GM12864 (cell line): ENCODE results near the gene ITPR1.

Source experiments
- DNase-seq: peaks from one replicate; pipeline ENCODE4 v3.0.0-alpha.2; 2011; ENCODE audit warnings: low read depth
- H3K4me3 ChIP-seq: 2 replicates; pipeline ENCODE4 v1.5.1; 2011; ENCODE audit warnings: mild to moderate bottlenecking, low read depth, low read length, control low read depth
- TF ChIP-seq, protein P1 (sequence below): IDR thresholded peaks from 2 replicates; pipeline ENCODE4 v1.5.1; 2011; ENCODE audit warnings: low read depth, mild to moderate bottlenecking, moderate library complexity, low read length, control low read depth, inconsistent platforms; ENCODE audit errors: missing control alignments

Gene ITPR1

GRCh38 chr3:4843619-4844018 is 350.5 kb downstream of the ITPR1 start:
- no peak overlapping the region for H3K4me3 ChIP-seq
- TF ChIP-seq, protein P1, sequence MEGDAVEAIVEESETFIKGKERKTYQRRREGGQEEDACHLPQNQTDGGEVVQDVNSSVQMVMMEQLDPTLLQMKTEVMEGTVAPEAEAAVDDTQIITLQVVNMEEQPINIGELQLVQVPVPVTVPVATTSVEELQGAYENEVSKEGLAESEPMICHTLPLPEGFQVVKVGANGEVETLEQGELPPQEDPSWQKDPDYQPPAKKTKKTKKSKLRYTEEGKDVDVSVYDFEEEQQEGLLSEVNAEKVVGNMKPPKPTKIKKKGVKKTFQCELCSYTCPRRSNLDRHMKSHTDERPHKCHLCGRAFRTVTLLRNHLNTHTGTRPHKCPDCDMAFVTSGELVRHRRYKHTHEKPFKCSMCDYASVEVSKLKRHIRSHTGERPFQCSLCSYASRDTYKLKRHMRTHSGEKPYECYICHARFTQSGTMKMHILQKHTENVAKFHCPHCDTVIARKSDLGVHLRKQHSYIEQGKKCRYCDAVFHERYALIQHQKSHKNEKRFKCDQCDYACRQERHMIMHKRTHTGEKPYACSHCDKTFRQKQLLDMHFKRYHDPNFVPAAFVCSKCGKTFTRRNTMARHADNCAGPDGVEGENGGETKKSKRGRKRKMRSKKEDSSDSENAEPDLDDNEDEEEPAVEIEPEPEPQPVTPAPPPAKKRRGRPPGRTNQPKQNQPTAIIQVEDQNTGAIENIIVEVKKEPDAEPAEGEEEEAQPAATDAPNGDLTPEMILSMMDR: no peak
- DNase-seq: no peak

GRCh38 chr3:4845882-4846281 is 352.7 kb downstream of the ITPR1 start:
- TF ChIP-seq, protein P1: no peak
- no peak overlapping the region for H3K4me3 ChIP-seq
- peak; percentile 74 for DNase-seq

DNA sequence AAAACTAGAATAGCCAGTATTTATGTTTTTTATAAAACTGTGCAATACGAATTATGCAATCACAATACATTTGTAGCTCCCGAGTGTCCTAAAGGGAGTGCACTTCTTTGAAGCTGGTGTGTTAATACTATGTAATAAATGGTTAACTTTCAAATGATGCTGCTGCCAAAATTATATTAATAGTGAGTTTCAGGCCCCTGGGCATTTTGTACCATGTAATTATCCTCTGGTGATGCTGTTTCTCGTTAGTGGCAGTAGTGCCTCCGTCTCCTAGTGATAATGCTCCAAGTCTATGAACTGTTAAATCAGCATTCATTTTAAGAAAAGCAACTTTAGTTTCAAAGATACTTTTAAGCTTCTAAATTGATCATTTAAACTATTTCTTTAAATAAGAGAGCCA is 353.4 kb downstream of the ITPR1 start:
- TF ChIP-seq, protein P1: no peak
- H3K4me3 ChIP-seq: no peak overlapping the region
- no peak for DNase-seq

DNA sequence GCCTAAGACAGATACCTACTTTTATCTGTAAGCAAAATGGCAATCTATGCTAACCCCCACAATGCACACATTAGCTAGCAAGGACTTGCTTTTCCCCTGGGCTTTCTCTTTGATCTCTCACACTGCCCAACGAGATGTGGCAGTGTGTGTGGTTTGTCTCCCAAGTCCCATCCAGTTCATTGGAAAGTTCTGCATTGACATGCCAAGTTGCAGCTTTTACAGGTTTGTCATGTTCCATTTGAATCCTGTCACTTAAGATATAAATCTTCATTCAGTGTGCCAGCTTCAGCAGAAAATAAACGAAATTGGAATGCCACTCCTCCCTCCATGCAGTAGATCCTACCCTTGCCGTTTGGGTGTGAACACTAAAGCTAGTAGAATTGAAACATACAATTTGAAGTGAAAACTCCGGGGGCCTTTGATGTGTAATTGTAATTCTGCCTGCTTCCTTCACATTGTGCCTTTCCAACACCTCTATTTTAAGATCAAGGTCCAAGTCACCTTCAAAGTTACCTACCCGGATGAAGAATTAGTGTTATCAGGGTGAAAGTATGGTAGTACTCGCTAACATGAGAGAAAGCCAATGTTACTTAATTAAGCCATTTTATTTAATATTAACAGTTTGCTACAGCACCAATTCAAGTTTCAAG is 355.2 kb downstream of the ITPR1 start:
- TF ChIP-seq, protein P1: no peak
- no peak for DNase-seq
- no peak overlapping the region for H3K4me3 ChIP-seq

- H3K4me3 ChIP-seq: no peak overlapping the region
- TF ChIP-seq, protein P1: no peak
- no peak for DNase-seq
Observed at GRCh38 chr3:4849136-4849535, 356.0 kb downstream of the ITPR1 start.

- no peak for DNase-seq
- H3K4me3 ChIP-seq: no peak overlapping the region
- TF ChIP-seq, protein P1: no peak
Observed at GRCh38 chr3:4849739-4850138, 356.6 kb downstream of the ITPR1 start.
